Testis (tissue), 3 donors: Measurements from ENCODE around the gene YEATS4. TPM values are rescaled to one million over a fixed set of nuclear protein-coding genes. Genes with fewer than 3 reads are reported as not detected.

Source experiments
- DNase-seq: peaks from one replicate; pipeline ENCODE4 v3.0.0-alpha.2; 2019
- H3K27ac ChIP-seq, 2 donors: fragments of 200-600 bp; sonication (generic); one replicate each; pipeline ENCODE4 v1.5.1; 2019
- H3K27me3 ChIP-seq: fragments of 200-600 bp; sonication (generic); one replicate; pipeline ENCODE4 v1.5.1; 2019
- H3K36me3 ChIP-seq: fragments of 200-600 bp; sonication (generic); one replicate; pipeline ENCODE4 v1.5.1; 2017; ENCODE audit warnings: low read depth; ENCODE audit errors: missing control alignments
- H3K4me1 ChIP-seq: fragments of 200-600 bp; sonication (generic); one replicate; pipeline ENCODE4 v1.5.1; 2019
- H3K4me3 ChIP-seq, 2 donors: fragments of 200-600 bp; sonication (generic); one replicate each; pipeline ENCODE4 v1.5.1; 2017 to 2019
- H3K9me3 ChIP-seq: fragments of 200-600 bp; sonication (generic); one replicate; pipeline ENCODE4 v1.5.1; 2017
- POLR2A ChIP-seq: fragments of 450-650 bp; IDR thresholded peaks from one replicate; pipeline ENCODE4 v1.6.1; 2017; ENCODE audit warnings: antibody characterized with exemption, mild to moderate bottlenecking, moderate library complexity
- WGBS, 2 donors: methylation state at CpG; one replicate each; pipeline ENCODE4 v1.1.5; 2018; 5-methylcytosine and 5-hydroxymethylcytosine counted together
- intact Hi-C: fragments of 100-400 bp; cut with DNase I; formaldehyde crosslinking; loops from one replicate; pipeline ENCODE4 v1.15.1; 2023; ENCODE audit warnings: low total_unique reads
- polyA plus RNA-seq: library from polyadenylated mRNA; stranded (reverse); fragments of 350-450 nt; fragmentation: Illumina TruSeq; extraction: RNeasy Lipid Tissue Mini Kit (QIAGEN cat#74804); gene quantifications from one replicate; pipeline ENCODE4 v1.2.3, GENCODE V29; 2014; ENCODE audit warnings: low read depth, low replicate concordance; ENCODE audit not compliant: insufficient read depth
- total RNA-seq, 2 donors: library from RNA; depleted of rRNA; stranded (reverse); fragments of >200 nt; gene quantifications; one replicate each; pipeline ENCODE4 v1.2.3, GENCODE V29; 2016
- TF ChIP-seq, protein P1 (sequence below), 3 experiments: fragments of 450-650 bp in 2 of 3; fragments of 200-600 bp in 1 of 3; sonication (generic) in 1 of 3; IDR thresholded peaks; one replicate each; pipeline ENCODE4 v1.5.1; 2016 to 2019; ENCODE audit warnings: antibody characterized with exemption in 3 of 3, mild to moderate bottlenecking in 2 of 3, moderate library complexity in 1 of 3

YEATS4 gene
- total and polyA plus RNA-seq, 3 donors from 2014 or later = 43.8 to 112 (median 48.4) TPM

DNA sequence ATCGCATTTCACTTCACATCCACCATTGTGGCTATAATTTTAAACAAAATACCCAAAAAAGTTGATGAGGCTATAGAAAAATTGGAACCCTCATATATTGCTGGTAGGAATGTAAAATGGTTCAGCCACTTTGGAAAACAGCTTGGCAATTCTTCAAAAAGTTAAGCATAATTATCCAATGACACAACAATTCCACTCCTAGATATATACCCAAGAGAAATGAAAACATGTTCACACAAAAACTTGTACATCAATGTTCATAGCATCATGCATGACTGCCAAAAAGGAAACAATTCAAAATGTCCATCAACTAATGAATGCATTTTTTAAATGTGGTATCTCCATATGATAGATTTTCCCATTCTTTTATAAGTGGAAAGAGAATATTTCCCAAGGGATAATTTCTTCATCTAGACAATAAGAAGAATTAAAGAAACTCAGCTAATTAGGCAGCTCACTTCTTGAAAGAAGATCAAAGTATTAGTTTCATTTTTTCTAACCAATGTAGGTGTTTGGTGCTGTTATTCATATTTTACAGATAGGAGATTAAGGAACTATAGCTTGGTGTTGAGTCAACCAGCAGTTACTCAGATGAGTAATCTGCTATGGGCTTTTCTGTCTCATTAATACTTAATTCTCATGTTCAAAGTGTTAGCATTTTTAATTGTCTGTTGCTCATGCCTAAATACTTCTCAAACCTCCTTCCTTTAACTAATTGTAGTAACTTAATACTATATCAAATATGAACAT, 32.8 kb downstream of the YEATS4 start:
- no peaks in the 10 kb centered on the region for H3K36me3 ChIP-seq
- no peak overlapping the region for H3K4me3 ChIP-seq
- no peak for TF ChIP-seq POLR2A
- TF ChIP-seq, protein P1, sequence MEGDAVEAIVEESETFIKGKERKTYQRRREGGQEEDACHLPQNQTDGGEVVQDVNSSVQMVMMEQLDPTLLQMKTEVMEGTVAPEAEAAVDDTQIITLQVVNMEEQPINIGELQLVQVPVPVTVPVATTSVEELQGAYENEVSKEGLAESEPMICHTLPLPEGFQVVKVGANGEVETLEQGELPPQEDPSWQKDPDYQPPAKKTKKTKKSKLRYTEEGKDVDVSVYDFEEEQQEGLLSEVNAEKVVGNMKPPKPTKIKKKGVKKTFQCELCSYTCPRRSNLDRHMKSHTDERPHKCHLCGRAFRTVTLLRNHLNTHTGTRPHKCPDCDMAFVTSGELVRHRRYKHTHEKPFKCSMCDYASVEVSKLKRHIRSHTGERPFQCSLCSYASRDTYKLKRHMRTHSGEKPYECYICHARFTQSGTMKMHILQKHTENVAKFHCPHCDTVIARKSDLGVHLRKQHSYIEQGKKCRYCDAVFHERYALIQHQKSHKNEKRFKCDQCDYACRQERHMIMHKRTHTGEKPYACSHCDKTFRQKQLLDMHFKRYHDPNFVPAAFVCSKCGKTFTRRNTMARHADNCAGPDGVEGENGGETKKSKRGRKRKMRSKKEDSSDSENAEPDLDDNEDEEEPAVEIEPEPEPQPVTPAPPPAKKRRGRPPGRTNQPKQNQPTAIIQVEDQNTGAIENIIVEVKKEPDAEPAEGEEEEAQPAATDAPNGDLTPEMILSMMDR (IDR thresholded peaks at IDR 0.05) = no peak
- no peaks in the 10 kb centered on the region for H3K4me1 ChIP-seq
- intact Hi-C loops = no loop called here
- DNase-seq = no peak
- no peak overlapping the region for H3K27ac ChIP-seq
- H3K27me3 ChIP-seq = no peaks in the 10 kb centered on the region
- no peaks in the 10 kb centered on the region for H3K9me3 ChIP-seq
- WGBS, 2 donors = 94 to 98% methylated on average over 1 of the region's 1 CpG

GRCh38 chr12:69396041-69396440, 36.5 kb downstream of the YEATS4 start:
- TF ChIP-seq, protein P1 (IDR thresholded peaks at IDR 0.05) = no peak
- no peak for TF ChIP-seq POLR2A
- WGBS, 2 donors = 91 to 96% methylated on average over 1 of the region's 1 CpG
- no peak overlapping the region for H3K27ac ChIP-seq

GRCh38 chr12:69396963-69397362, 37.4 kb downstream of the YEATS4 start:
- 93 to 97% methylated on average over 3 of the region's 3 CpGs for WGBS, 2 donors
- no peak overlapping the region for H3K27ac ChIP-seq
- H3K36me3 ChIP-seq = no peaks in the 10 kb centered on the region
- no peak for TF ChIP-seq POLR2A
- TF ChIP-seq, protein P1 (IDR thresholded peaks at IDR 0.05) = no peak
- H3K27me3 ChIP-seq = no peaks in the 10 kb centered on the region
- no peak for DNase-seq
- H3K4me3 ChIP-seq = no peak overlapping the region
- no peaks in the 10 kb centered on the region for H3K9me3 ChIP-seq
- H3K4me1 ChIP-seq = no peaks in the 10 kb centered on the region
- intact Hi-C loops = no loop called here

More at GRCh38 chr12:69396041-69396440, 36.5 kb downstream of the YEATS4 start:
- H3K36me3 ChIP-seq = no peaks in the 10 kb centered on the region
- H3K27me3 ChIP-seq = no peaks in the 10 kb centered on the region
- H3K9me3 ChIP-seq = no peaks in the 10 kb centered on the region
- intact Hi-C loops = no loop called here
- H3K4me1 ChIP-seq = no peaks in the 10 kb centered on the region
- DNase-seq = no peak
- H3K4me3 ChIP-seq = no peak overlapping the region

- Histone ChIP-seq H3K27ac (no peak overlapping the region), H3K4me3 (no peak overlapping the region), H3K36me3 (no peaks in the 10 kb centered on the region), H3K4me1 (no peaks in the 10 kb centered on the region), H3K27me3 (no peaks in the 10 kb centered on the region), H3K9me3 (no peaks in the 10 kb centered on the region)
- 85 to 91% methylated on average over 3 of the region's 3 CpGs for WGBS, 2 donors
- intact Hi-C loops = no loop called here
- no peak for TF ChIP-seq POLR2A
- TF ChIP-seq, protein P1 (IDR thresholded peaks at IDR 0.05) = no peak
- no peak for DNase-seq
Measured at GRCh38 chr12:69397978-69398377, 38.4 kb downstream of the YEATS4 start.

GRCh38 chr12:69401940-69402339, 42.4 kb downstream of the YEATS4 start:
- intact Hi-C loops = no loop called here
- H3K9me3 ChIP-seq = no peaks in the 10 kb centered on the region
- H3K4me1 ChIP-seq = no peaks in the 10 kb centered on the region
- no peaks in the 10 kb centered on the region for H3K27me3 ChIP-seq
- 84 to 85% methylated on average over 4 of the region's 4 CpGs for WGBS, 2 donors
- no peak for DNase-seq
- no peaks in the 10 kb centered on the region for H3K36me3 ChIP-seq
- H3K4me3 ChIP-seq = no peak overlapping the region
- no peak overlapping the region for H3K27ac ChIP-seq
- no peak for TF ChIP-seq POLR2A
- TF ChIP-seq, protein P1 (IDR thresholded peaks at IDR 0.05) = no peak
